Mesenchymal stem cell (in vitro differentiated cells and primary cell): ENCODE results near the gene TBC1D8.

Source experiments
- DNase-seq: peaks from one replicate; pipeline ENCODE4 v3.0.0-alpha.2; 2013
- H2AFZ ChIP-seq: one replicate; pipeline ENCODE4 v1.6.1; 2013; ENCODE audit warnings: low read depth, mild to moderate bottlenecking, control low read depth, inconsistent platforms, low read length, moderate library complexity
- H2AK5ac ChIP-seq: 2 replicates; pipeline ENCODE4 v1.6.1; 2013; ENCODE audit warnings: low read length, moderate library complexity, mild to moderate bottlenecking, inconsistent platforms; ENCODE audit not compliant: severe bottlenecking
- H2BK120ac ChIP-seq: one replicate; pipeline ENCODE4 v1.6.1; 2013; ENCODE audit warnings: low read depth, mild to moderate bottlenecking, inconsistent platforms, low read length, moderate library complexity
- H2BK12ac ChIP-seq, 2 experiments: one replicate each; pipeline ENCODE4 v1.6.1; 2013; ENCODE audit warnings: inconsistent platforms in 2 of 2, low read length in 2 of 2, mild to moderate bottlenecking in 2 of 2, moderate library complexity in 2 of 2, control low read depth in 1 of 2
- H2BK15ac ChIP-seq: one replicate; pipeline ENCODE4 v1.6.1; 2013; ENCODE audit warnings: mild to moderate bottlenecking, low read depth, inconsistent platforms; ENCODE audit not compliant: poor library complexity, severe bottlenecking
- H2BK5ac ChIP-seq: 2 replicates; pipeline ENCODE4 v1.6.1; 2013; ENCODE audit warnings: low read depth, mild to moderate bottlenecking, low read length, control low read depth, inconsistent platforms; ENCODE audit not compliant: poor library complexity, severe bottlenecking
- H3K14ac ChIP-seq, 2 experiments: one replicate each; pipeline ENCODE4 v1.6.1; 2013; ENCODE audit warnings: inconsistent platforms in 2 of 2, low read length in 2 of 2, control low read depth in 1 of 2, mild to moderate bottlenecking in 1 of 2, moderate library complexity in 1 of 2
- H3K18ac ChIP-seq, 2 experiments: one replicate each; pipeline ENCODE4 v1.6.1; 2013; ENCODE audit warnings: inconsistent platforms in 2 of 2, low read length in 2 of 2, control low read depth in 1 of 2, low read depth in 1 of 2, mild to moderate bottlenecking in 1 of 2
- H3K23ac ChIP-seq, 2 experiments: one replicate each; pipeline ENCODE4 v1.6.1; 2013; ENCODE audit warnings: inconsistent platforms in 2 of 2, low read length in 2 of 2, mild to moderate bottlenecking in 2 of 2, moderate library complexity in 2 of 2, control low read depth in 1 of 2
- H3K27ac ChIP-seq: 2 replicates; pipeline ENCODE4 v1.5.1; 2013; ENCODE audit warnings: mild to moderate bottlenecking, moderate library complexity, low read length, control low read depth, inconsistent platforms; ENCODE audit not compliant: poor library complexity, severe bottlenecking
- H3K27me3 ChIP-seq, 2 experiments: 2 replicates each; pipeline versions ENCODE4 v1.6.1 to v1.7.0; 2013; ENCODE audit warnings: low read length in 2 of 2, mild to moderate bottlenecking in 2 of 2, moderate library complexity in 2 of 2, control low read depth in 1 of 2, inconsistent platforms in 1 of 2; ENCODE audit not compliant: control insufficient read depth in 1 of 2, insufficient read depth in 1 of 2
- H3K36me3 ChIP-seq, 2 experiments: 2 replicates each; pipeline versions ENCODE4 v1.6.1 to v1.7.0; 2013; ENCODE audit warnings: low read length in 2 of 2, control low read depth in 1 of 2, inconsistent platforms in 1 of 2, low read depth in 1 of 2, mild to moderate bottlenecking in 1 of 2; ENCODE audit not compliant: insufficient read depth in 2 of 2, control insufficient read depth in 1 of 2
- H3K4ac ChIP-seq, 2 experiments: one replicate each; pipeline ENCODE4 v1.6.1; 2013; ENCODE audit warnings: inconsistent platforms in 2 of 2, low read length in 2 of 2, mild to moderate bottlenecking in 2 of 2, moderate library complexity in 2 of 2, control low read depth in 1 of 2, low read depth in 1 of 2
- H3K4me1 ChIP-seq: 2 replicates; pipeline ENCODE4 v1.6.1; 2013; ENCODE audit warnings: low read depth, low read length, control low read depth; ENCODE audit not compliant: control insufficient read depth, insufficient read depth
- H3K4me2 ChIP-seq: 2 replicates; pipeline ENCODE4 v1.6.1; 2013; ENCODE audit warnings: low read length, mild to moderate bottlenecking, inconsistent platforms; ENCODE audit not compliant: poor library complexity, severe bottlenecking
- H3K4me3 ChIP-seq, 2 experiments: 2 replicates each; pipeline versions ENCODE4 v1.5.1 to v1.7.0; 2013; ENCODE audit warnings: low read length in 2 of 2, mild to moderate bottlenecking in 2 of 2, control low read depth in 1 of 2, low read depth in 1 of 2; ENCODE audit not compliant: insufficient read depth in 1 of 2
- H3K79me1 ChIP-seq: replicated peaks from 2 replicates; pipeline ENCODE4 v1.6.1; 2013; ENCODE audit warnings: mild to moderate bottlenecking, control low read depth, low read length, inconsistent platforms; ENCODE audit not compliant: poor library complexity, severe bottlenecking
- H3K9ac ChIP-seq: 2 replicates; pipeline ENCODE4 v1.7.0; 2013; ENCODE audit warnings: mild to moderate bottlenecking, low read length, moderate library complexity
- H3K9me3 ChIP-seq: 2 replicates; pipeline ENCODE4 v1.7.0; 2013; ENCODE audit warnings: mild to moderate bottlenecking, low read length; ENCODE audit not compliant: control insufficient read depth
- H4K8ac ChIP-seq: one replicate; pipeline ENCODE4 v1.6.1; 2013; ENCODE audit warnings: inconsistent platforms, mild to moderate bottlenecking, low read length, moderate library complexity
- H4K91ac ChIP-seq: one replicate; pipeline ENCODE4 v1.6.1; 2013; ENCODE audit warnings: mild to moderate bottlenecking, low read length, inconsistent platforms
- WGBS: methylation state at CpG from one replicate; pipeline ENCODE4 v1.1.7; 2013; ENCODE audit warnings: mixed read lengths; 5-methylcytosine and 5-hydroxymethylcytosine counted together

TBC1D8 gene

GRCh38 chr2:101041413-101041812 is 109.8 kb downstream of the TBC1D8 start:
- Histone ChIP-seq H2BK15ac (no peak overlapping the region), H3K14ac (no peak overlapping the region), H3K79me1 (peaks cover under 1% of the 10 kb centered on the region), H4K91ac (no peak overlapping the region), H3K18ac (no peak overlapping the region), H3K4me2 (no peak overlapping the region), H3K27me3 (no peaks in the 10 kb centered on the region), H3K9me3 (no peaks in the 10 kb centered on the region), H2AK5ac (no peak overlapping the region), H3K23ac (no peak overlapping the region), H3K36me3 (peaks cover 5 to 39% of the 10 kb centered on the region in 2 experiments), H2BK5ac (no peak overlapping the region), H3K4ac (no peak overlapping the region), H2BK120ac (no peak overlapping the region), H2AFZ (no peak overlapping the region), H3K9ac (no peak overlapping the region), H2BK12ac (no peak overlapping the region), H3K4me3 (no peak overlapping the region), H3K4me1 (no peaks in the 10 kb centered on the region), H4K8ac (no peak overlapping the region), H3K27ac (no peak overlapping the region)
- no peak for DNase-seq
- WGBS: 99% methylated on average over 3 of the region's 4 CpGs

GRCh38 chr2:101040761-101041160 is 110.4 kb downstream of the TBC1D8 start:
- no peak overlapping the region for H3K23ac ChIP-seq
- H3K4ac ChIP-seq: no peak overlapping the region
- no peak overlapping the region for H4K8ac ChIP-seq
- no peak overlapping the region for H3K9ac ChIP-seq
- H2BK5ac ChIP-seq: no peak overlapping the region
- H2AK5ac ChIP-seq: no peak overlapping the region
- H3K18ac ChIP-seq: no peak overlapping the region
- no peak for DNase-seq
- H3K79me1 ChIP-seq: no peaks in the 10 kb centered on the region
- no peak overlapping the region for H4K91ac ChIP-seq
- no peak overlapping the region for H2BK15ac ChIP-seq
- no peak overlapping the region for H2AFZ ChIP-seq
- H3K14ac ChIP-seq: no peak overlapping the region
- H3K36me3 ChIP-seq: peaks cover 9 to 45% of the 10 kb centered on the region in 2 experiments
- no peaks in the 10 kb centered on the region for H3K9me3 ChIP-seq
- no peak overlapping the region for H2BK12ac ChIP-seq
- no peaks in the 10 kb centered on the region for H3K4me1 ChIP-seq
- 97% methylated on average over 5 of the region's 6 CpGs for WGBS
- H3K4me3 ChIP-seq: no peak overlapping the region
- no peak overlapping the region for H3K27ac ChIP-seq
- no peak overlapping the region for H3K4me2 ChIP-seq
- no peak overlapping the region for H2BK120ac ChIP-seq
- H3K27me3 ChIP-seq: no peaks in the 10 kb centered on the region

- no peaks in the 10 kb centered on the region for H3K27me3 ChIP-seq
- no peak overlapping the region for H3K18ac ChIP-seq
- H4K8ac ChIP-seq: no peak overlapping the region
- H2BK120ac ChIP-seq: no peak overlapping the region
- no peak for DNase-seq
- no peak overlapping the region for H3K9ac ChIP-seq
- no peak overlapping the region for H3K4ac ChIP-seq
- H2BK5ac ChIP-seq: no peak overlapping the region
- H3K4me2 ChIP-seq: no peak overlapping the region
- H3K27ac ChIP-seq: no peak overlapping the region
- H3K4me3 ChIP-seq: no peak overlapping the region
- H3K14ac ChIP-seq: no peak overlapping the region
- peaks cover 13 to 48% of the 10 kb centered on the region in 2 experiments for H3K36me3 ChIP-seq
- H3K4me1 ChIP-seq: no peaks in the 10 kb centered on the region
- no peaks in the 10 kb centered on the region for H3K79me1 ChIP-seq
- 96% methylated on average over 13 of the region's 13 CpGs for WGBS
- H2AFZ ChIP-seq: no peak overlapping the region
- no peaks in the 10 kb centered on the region for H3K9me3 ChIP-seq
- H3K23ac ChIP-seq: no peak overlapping the region
- H2AK5ac ChIP-seq: no peak overlapping the region
- no peak overlapping the region for H4K91ac ChIP-seq
- no peak overlapping the region for H2BK15ac ChIP-seq
- H2BK12ac ChIP-seq: no peak overlapping the region
Observed at GRCh38 chr2:101040072-101040471, 111.1 kb downstream of the TBC1D8 start.

- H3K79me1 ChIP-seq: no peaks in the 10 kb centered on the region
- H4K8ac ChIP-seq: no peak overlapping the region
- no peak overlapping the region for H3K4me2 ChIP-seq
- H3K36me3 ChIP-seq: peaks cover 15 to 60% of the 10 kb centered on the region in 2 experiments
- 92% methylated on average over 21 of the region's 21 CpGs for WGBS
- H3K4ac ChIP-seq: no peak overlapping the region
- H3K9me3 ChIP-seq: no peaks in the 10 kb centered on the region
- no peak overlapping the region for H2BK5ac ChIP-seq
- H4K91ac ChIP-seq: peak overlapping the region; percentile 52
- H2BK15ac ChIP-seq: no peak overlapping the region
- DNase-seq: peak; percentile 26
- no peak overlapping the region for H2AFZ ChIP-seq
- H3K23ac ChIP-seq: no peak overlapping the region
- no peaks in the 10 kb centered on the region for H3K27me3 ChIP-seq
- H3K4me3 ChIP-seq: no peak overlapping the region
- no peak overlapping the region for H3K18ac ChIP-seq
- H2AK5ac ChIP-seq: no peak overlapping the region
- H2BK120ac ChIP-seq: no peak overlapping the region
- no peak overlapping the region for H3K9ac ChIP-seq
- H3K4me1 ChIP-seq: no peaks in the 10 kb centered on the region
- H3K14ac ChIP-seq: no peak overlapping the region
- peak overlapping the region in 1 of 2 experiments; percentile 49 for H2BK12ac ChIP-seq
- H3K27ac ChIP-seq: no peak overlapping the region
Observed at GRCh38 chr2:101038455-101039255, 112.5 kb downstream of the TBC1D8 start.
